ENCODE measurements around the gene MYOF.
"Not testable (repeated sequence)": the region's sequence is repeated elsewhere in the genome, so short reads cannot be mapped to it uniquely, and the experiment has no call there.

MYOF gene

GRCh38 chr10:93437946-93438612 lies 44.1 kb downstream of the MYOF start:
- DNase-seq = no peak
- no peak for TF ChIP-seq POLR2A (IDR thresholded peaks at IDR 0.05; ENCODE audit: low read length)
- no peak for TF ChIP-seq GATA1 (IDR thresholded peaks at IDR 0.05; ENCODE audit: low read depth, low read length)

GRCh38 chr10:93437086-93437945 lies 44.8 kb downstream of the MYOF start:
- no peak for TF ChIP-seq POLR2A (IDR thresholded peaks at IDR 0.05; ENCODE audit: low read length)
- no peak for TF ChIP-seq GATA1 (IDR thresholded peaks at IDR 0.05; ENCODE audit: low read depth, low read length)
- DNase-seq = no peak

GRCh38 chr10:93436591-93437085 lies 45.5 kb downstream of the MYOF start:
- no peak for DNase-seq
- TF ChIP-seq POLR2A (IDR thresholded peaks at IDR 0.05; ENCODE audit: low read length) = no peak
- no peak for TF ChIP-seq GATA1 (IDR thresholded peaks at IDR 0.05; ENCODE audit: low read depth, low read length)

GRCh38 chr10:93435621-93436397 lies 46.3 kb downstream of the MYOF start:
- DNase-seq = no peak
- no peak for TF ChIP-seq GATA1 (IDR thresholded peaks at IDR 0.05; ENCODE audit: low read depth, low read length)
- TF ChIP-seq POLR2A (IDR thresholded peaks at IDR 0.05; ENCODE audit: low read length) = no peak

GRCh38 chr10:93434991-93435491 lies 47.1 kb downstream of the MYOF start:
- DNase-seq = no peak
- TF ChIP-seq POLR2A (IDR thresholded peaks at IDR 0.05; ENCODE audit: low read length) (no peak), GATA1 (IDR thresholded peaks at IDR 0.05; ENCODE audit: low read depth, low read length) (no peak)

- no peak for TF ChIP-seq GATA1 (IDR thresholded peaks at IDR 0.05; ENCODE audit: low read depth, low read length)
- no peak for TF ChIP-seq POLR2A (IDR thresholded peaks at IDR 0.05; ENCODE audit: low read length)
- DNase-seq = no peak
Observed at GRCh38 chr10:93431361-93431760, 50.8 kb downstream of the MYOF start.

GRCh38 chr10:93425861-93426260 lies 56.3 kb downstream of the MYOF start:
- TF ChIP-seq POLR2A (IDR thresholded peaks at IDR 0.05; ENCODE audit: low read length) = no peak
- no peak for TF ChIP-seq GATA1 (IDR thresholded peaks at IDR 0.05; ENCODE audit: low read depth, low read length)
- no peak for DNase-seq

- no peak for DNase-seq
- no peak for TF ChIP-seq POLR2A (IDR thresholded peaks at IDR 0.05; ENCODE audit: low read length)
Observed at GRCh38 chr10:93422118-93422517, 60.0 kb downstream of the MYOF start.

GRCh38 chr10:93420944-93421825 lies 60.9 kb downstream of the MYOF start:
- TF ChIP-seq GATA1 (IDR thresholded peaks at IDR 0.05; ENCODE audit: low read depth, low read length) (no peak), POLR2A (IDR thresholded peaks at IDR 0.05; ENCODE audit: low read length) (no peak)
- no peak for DNase-seq

- TF ChIP-seq GATA1 (IDR thresholded peaks at IDR 0.05; ENCODE audit: low read depth, low read length) (no peak), POLR2A (IDR thresholded peaks at IDR 0.05; ENCODE audit: low read length) (no peak)
- no peak for DNase-seq
Observed at GRCh38 chr10:93420091-93420490, 62.0 kb downstream of the MYOF start.

- not testable (repeated sequence) for DNase-seq
Observed at GRCh38 chr10:93419016-93419415, 63.1 kb downstream of the MYOF start.

- no peak for TF ChIP-seq POLR2A (IDR thresholded peaks at IDR 0.05; ENCODE audit: low read length)
- TF ChIP-seq GATA1 (IDR thresholded peaks at IDR 0.05; ENCODE audit: low read depth, low read length) = no peak
- DNase-seq = no peak
Observed at GRCh38 chr10:93417921-93418320, 64.2 kb downstream of the MYOF start.

- DNase-seq = no peak
Observed at GRCh38 chr10:93417266-93417665, 64.9 kb downstream of the MYOF start.

More at GRCh38 chr10:93417266-93417665, 64.9 kb downstream of the MYOF start:
- TF ChIP-seq POLR2A (IDR thresholded peaks at IDR 0.05; ENCODE audit: low read length) (no peak), GATA1 (IDR thresholded peaks at IDR 0.05; ENCODE audit: low read depth, low read length) (no peak)

Measured in erythroblast (primary cell).